GM04504 (cell line): ENCODE measurements around the gene TOLLIP.
A peak's percentile ranks its signal among the peaks of the same experiment; 100 is the strongest.
"Not testable (repeated sequence)": the region's sequence is repeated elsewhere in the genome, so short reads cannot be mapped to it uniquely, and the experiment has no call there.

Source experiments
- DNase-seq: peaks from one replicate; pipeline ENCODE4 v3.0.0-alpha.2; 2012; ENCODE audit warnings: low read depth

TOLLIP gene

GRCh38 chr11:1343391-1344055 lies 34.1 kb upstream of the TOLLIP start:
- DNase-seq: no peak

- no peak for DNase-seq
These were observed 33.5 kb upstream of the TOLLIP start for GRCh38 chr11:1342946-1343345.

GRCh38 chr11:1341928-1342524 lies 32.6 kb upstream of the TOLLIP start:
- DNase-seq: no peak

GRCh38 chr11:1341226-1341625 lies 31.8 kb upstream of the TOLLIP start:
- DNase-seq: not testable (repeated sequence)

- no peak for DNase-seq
These were observed 30.7 kb upstream of the TOLLIP start for GRCh38 chr11:1340111-1340510.

- no peak for DNase-seq
These were observed 29.7 kb upstream of the TOLLIP start for GRCh38 chr11:1339066-1339675.

GRCh38 chr11:1338201-1339065 lies 29.0 kb upstream of the TOLLIP start:
- DNase-seq: no peak

GRCh38 chr11:1337647-1338007 lies 28.2 kb upstream of the TOLLIP start:
- DNase-seq: no peak

GRCh38 chr11:1336836-1337646 lies 27.6 kb upstream of the TOLLIP start:
- no peak for DNase-seq

GRCh38 chr11:1335811-1336761 lies 26.7 kb upstream of the TOLLIP start:
- DNase-seq: peak; percentile 70

GRCh38 chr11:1335264-1335810 lies 25.9 kb upstream of the TOLLIP start:
- no peak for DNase-seq

GRCh38 chr11:1333860-1334259 lies 24.4 kb upstream of the TOLLIP start:
- no peak for DNase-seq

- DNase-seq: no peak
These were observed 23.8 kb upstream of the TOLLIP start for GRCh38 chr11:1333091-1333772.

GRCh38 chr11:1330473-1330872 lies 21.0 kb upstream of the TOLLIP start:
- DNase-seq: no peak

- no peak for DNase-seq
These were observed 17.6 kb upstream of the TOLLIP start for GRCh38 chr11:1327064-1327460.

- no peak for DNase-seq
These were observed 17.1 kb upstream of the TOLLIP start for GRCh38 chr11:1326435-1327063.

GRCh38 chr11:1323774-1324173 lies 14.3 kb upstream of the TOLLIP start:
- DNase-seq: no peak

- DNase-seq: no peak
These were observed 8.6 kb upstream of the TOLLIP start for GRCh38 chr11:1317993-1318392.

- DNase-seq: no peak
These were observed 8.0 kb upstream of the TOLLIP start for GRCh38 chr11:1317432-1317831.
